HG03469 (cell line): ENCODE results near the gene ZNF792.
"Not testable (repeated sequence)": the region's sequence is repeated elsewhere in the genome, so short reads cannot be mapped to it uniquely, and the experiment has no call there.

Source experiments
- ATAC-seq: cut with Tn5 transposase; IDR thresholded peaks from one replicate; pipeline ENCODE4 v1.9.1; 2021; ENCODE audit warnings: mild to moderate bottlenecking, moderate library complexity, moderate number of reproducible peaks; ENCODE audit not compliant: unreplicated experiment

Gene ZNF792

GRCh38 chr19:34963573-34964406, at the start of gene ZNF792:
TSS of gene ZNF792 (minus strand) at chr19:34964229. CDS start at chr19:34963662, 567 bp downstream.
- no peak for ATAC-seq

- no peak for ATAC-seq
Measured at GRCh38 chr19:35013041-35013819, 49.2 kb upstream of the ZNF792 start.

- no peak for ATAC-seq
Measured at GRCh38 chr19:35011737-35012682, 48.0 kb upstream of the ZNF792 start.

GRCh38 chr19:35011091-35011689, 47.2 kb upstream of the ZNF792 start:
- ATAC-seq, result no peak

GRCh38 chr19:35009424-35010415, 45.7 kb upstream of the ZNF792 start:
- no peak for ATAC-seq

- no peak for ATAC-seq
Measured at GRCh38 chr19:35008891-35009341, 44.9 kb upstream of the ZNF792 start.

GRCh38 chr19:35007427-35007826, 43.4 kb upstream of the ZNF792 start:
- ATAC-seq, result not testable (repeated sequence)

GRCh38 chr19:35006999-35007365, 43.0 kb upstream of the ZNF792 start:
- no peak for ATAC-seq

- no peak for ATAC-seq
Measured at GRCh38 chr19:35006342-35006998, 42.4 kb upstream of the ZNF792 start.

- ATAC-seq, result not testable (repeated sequence)
Measured at GRCh38 chr19:35006007-35006341, 41.9 kb upstream of the ZNF792 start.

GRCh38 chr19:35005256-35005977, 41.4 kb upstream of the ZNF792 start:
- no peak for ATAC-seq

GRCh38 chr19:35004517-35005255, 40.7 kb upstream of the ZNF792 start:
- ATAC-seq, result no peak

GRCh38 chr19:35002037-35002535, 38.1 kb upstream of the ZNF792 start:
- no peak for ATAC-seq

- ATAC-seq, result no peak
Measured at GRCh38 chr19:35000647-35001501, 36.8 kb upstream of the ZNF792 start.

GRCh38 chr19:35000338-35000646, 36.3 kb upstream of the ZNF792 start:
- ATAC-seq, result no peak

- no peak for ATAC-seq
Measured at GRCh38 chr19:34999498-35000337, 35.7 kb upstream of the ZNF792 start, which contains the start of gene GRAMD1A. TSS of gene GRAMD1A (plus strand) at chr19:35000323. CDS start at chr19:35000479, 156 bp downstream.
